Suprapubic skin (tissue), 4 donors: ENCODE measurements around the gene CRB2. TPM values are rescaled to one million over a fixed set of nuclear protein-coding genes. Genes with fewer than 3 reads are reported as not detected.

Source experiments
- DNase-seq, 2 donors: peaks; one replicate each; pipeline ENCODE4 v3.0.0-alpha.2; 2019; ENCODE audit warnings: low spot score in 2 of 2
- H3K27ac ChIP-seq: fragments of 200-600 bp; sonication (generic); one replicate; pipeline ENCODE4 v1.5.1; 2019
- H3K27me3 ChIP-seq: fragments of 200-600 bp; sonication (generic); one replicate; pipeline ENCODE4 v1.5.1; 2019
- H3K36me3 ChIP-seq: fragments of 200-600 bp; sonication (generic); one replicate; pipeline ENCODE4 v1.5.1; 2019
- H3K4me1 ChIP-seq: fragments of 200-600 bp; sonication (generic); one replicate; pipeline ENCODE4 v1.5.1; 2019
- H3K4me3 ChIP-seq: fragments of 200-600 bp; sonication (generic); one replicate; pipeline ENCODE4 v1.5.1; 2019; ENCODE audit warnings: mild to moderate bottlenecking
- H3K9me3 ChIP-seq: fragments of 200-600 bp; sonication (generic); one replicate; pipeline ENCODE4 v1.5.1; 2019
- EP300 ChIP-seq: sonication (generic); formaldehyde crosslinking; IDR thresholded peaks from one replicate; pipeline ENCODE4 v1.6.1; 2017; ENCODE audit warnings: antibody characterized with exemption
- POLR2A ChIP-seq, 2 donors: fragments of 450-650 bp; IDR thresholded peaks; one replicate each; pipeline ENCODE4 v1.6.1; 2017; ENCODE audit warnings: antibody characterized with exemption in 2 of 2, mild to moderate bottlenecking in 2 of 2, moderate library complexity in 2 of 2
- POLR2AphosphoS5 ChIP-seq, 3 donors: sonication (generic); formaldehyde crosslinking; IDR thresholded peaks; one replicate each; pipeline ENCODE4 v1.6.1; 2017; ENCODE audit warnings: antibody characterized with exemption in 3 of 3
- WGBS: methylation state at CpG from one replicate; pipeline ENCODE4 v1.1.5; 2018; 5-methylcytosine and 5-hydroxymethylcytosine counted together
- total RNA-seq, 4 donors: library from RNA; depleted of rRNA; stranded (reverse); fragments of >200 nt; gene quantifications; one replicate each; pipeline ENCODE4 v1.1.0, GENCODE V29; 2016
- TF ChIP-seq, protein P1 (sequence below), 2 donors: fragments of 200-600 bp in 1 of 2; fragments of 450-650 bp in 1 of 2; sonication (generic) in 1 of 2; IDR thresholded peaks; one replicate each; pipeline ENCODE4 v1.5.1; 2016 to 2019; ENCODE audit warnings: antibody characterized with exemption in 2 of 2, mild to moderate bottlenecking in 1 of 2, moderate library complexity in 1 of 2

The CRB2 gene
- total RNA-seq, 4 donors from 2014 or later = not detected

DNA sequence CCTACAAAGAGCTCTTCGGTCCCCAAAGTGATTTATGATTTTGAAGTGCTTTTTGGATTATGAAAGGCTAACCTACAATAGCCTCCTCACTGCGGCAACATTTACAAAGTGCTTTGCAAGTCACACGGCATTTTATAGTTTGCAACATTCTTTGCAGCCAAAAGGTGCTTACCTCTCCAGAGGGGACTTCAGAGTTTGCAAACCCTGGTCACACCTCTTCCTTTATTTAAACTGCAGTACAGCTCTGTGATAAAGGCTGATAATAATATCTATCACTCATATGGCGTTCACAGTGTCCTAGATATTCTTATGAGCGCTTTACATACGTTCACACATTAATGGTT is 20.0 kb upstream of the CRB2 start:
- TF ChIP-seq, protein P1, sequence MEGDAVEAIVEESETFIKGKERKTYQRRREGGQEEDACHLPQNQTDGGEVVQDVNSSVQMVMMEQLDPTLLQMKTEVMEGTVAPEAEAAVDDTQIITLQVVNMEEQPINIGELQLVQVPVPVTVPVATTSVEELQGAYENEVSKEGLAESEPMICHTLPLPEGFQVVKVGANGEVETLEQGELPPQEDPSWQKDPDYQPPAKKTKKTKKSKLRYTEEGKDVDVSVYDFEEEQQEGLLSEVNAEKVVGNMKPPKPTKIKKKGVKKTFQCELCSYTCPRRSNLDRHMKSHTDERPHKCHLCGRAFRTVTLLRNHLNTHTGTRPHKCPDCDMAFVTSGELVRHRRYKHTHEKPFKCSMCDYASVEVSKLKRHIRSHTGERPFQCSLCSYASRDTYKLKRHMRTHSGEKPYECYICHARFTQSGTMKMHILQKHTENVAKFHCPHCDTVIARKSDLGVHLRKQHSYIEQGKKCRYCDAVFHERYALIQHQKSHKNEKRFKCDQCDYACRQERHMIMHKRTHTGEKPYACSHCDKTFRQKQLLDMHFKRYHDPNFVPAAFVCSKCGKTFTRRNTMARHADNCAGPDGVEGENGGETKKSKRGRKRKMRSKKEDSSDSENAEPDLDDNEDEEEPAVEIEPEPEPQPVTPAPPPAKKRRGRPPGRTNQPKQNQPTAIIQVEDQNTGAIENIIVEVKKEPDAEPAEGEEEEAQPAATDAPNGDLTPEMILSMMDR (IDR thresholded peaks at IDR 0.05) = no peak
- TF ChIP-seq EP300 (no peak), POLR2AphosphoS5 (IDR thresholded peaks at IDR 0.05) (no peak), POLR2A (IDR thresholded peaks at IDR 0.05) (no peak)
- DNase-seq = no peak
- no peaks in the 10 kb centered on the region for H3K9me3 ChIP-seq
- 58% methylated on average over 6 of the region's 6 CpGs for WGBS
- no peaks in the 10 kb centered on the region for H3K27me3 ChIP-seq
- no peaks in the 10 kb centered on the region for H3K36me3 ChIP-seq
- H3K27ac ChIP-seq = no peak overlapping the region
- H3K4me3 ChIP-seq = no peak overlapping the region
- peaks cover 22% of the 10 kb centered on the region for H3K4me1 ChIP-seq

DNA sequence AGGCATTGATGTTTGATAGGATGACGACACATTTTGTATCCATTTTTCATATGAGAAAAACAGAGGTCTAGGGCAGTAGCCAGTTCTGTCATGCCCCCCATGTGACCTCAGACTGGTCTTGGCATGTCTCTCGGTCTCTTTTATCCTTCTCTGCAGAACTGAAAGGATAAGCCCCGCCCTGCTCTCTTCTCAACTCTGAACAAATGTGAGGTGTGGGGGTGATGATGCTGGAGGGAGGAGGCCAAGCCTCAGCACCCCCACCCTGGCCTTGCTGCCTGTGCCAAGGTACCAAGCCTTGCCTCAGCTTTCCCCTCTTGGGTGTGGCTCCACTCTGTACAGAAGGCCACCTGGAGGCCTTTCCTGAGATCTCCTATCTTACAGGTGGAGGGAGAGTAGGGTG is 19.5 kb upstream of the CRB2 start:
- Histone ChIP-seq H3K4me3 (no peak overlapping the region), H3K36me3 (no peaks in the 10 kb centered on the region), H3K27ac (no peak overlapping the region), H3K9me3 (no peaks in the 10 kb centered on the region), H3K27me3 (no peaks in the 10 kb centered on the region), H3K4me1 (peaks cover 22% of the 10 kb centered on the region)
- no peak for DNase-seq
- TF ChIP-seq EP300 (no peak), POLR2AphosphoS5 (IDR thresholded peaks at IDR 0.05) (no peak)
- 62% methylated on average over 3 of the region's 3 CpGs for WGBS

GRCh38 chr9:123336959-123337358 is 19.0 kb upstream of the CRB2 start:
- TF ChIP-seq EP300 (no peak), POLR2AphosphoS5 (IDR thresholded peaks at IDR 0.05) (no peak), POLR2A (IDR thresholded peaks at IDR 0.05) (no peak)
- TF ChIP-seq, protein P1 (IDR thresholded peaks at IDR 0.05) = no peak
- peaks cover 22% of the 10 kb centered on the region for H3K4me1 ChIP-seq
- no peak for DNase-seq
- H3K36me3 ChIP-seq = no peaks in the 10 kb centered on the region
- no peak overlapping the region for H3K4me3 ChIP-seq
- no peak overlapping the region for H3K27ac ChIP-seq
- no peaks in the 10 kb centered on the region for H3K27me3 ChIP-seq
- H3K9me3 ChIP-seq = no peaks in the 10 kb centered on the region

DNA sequence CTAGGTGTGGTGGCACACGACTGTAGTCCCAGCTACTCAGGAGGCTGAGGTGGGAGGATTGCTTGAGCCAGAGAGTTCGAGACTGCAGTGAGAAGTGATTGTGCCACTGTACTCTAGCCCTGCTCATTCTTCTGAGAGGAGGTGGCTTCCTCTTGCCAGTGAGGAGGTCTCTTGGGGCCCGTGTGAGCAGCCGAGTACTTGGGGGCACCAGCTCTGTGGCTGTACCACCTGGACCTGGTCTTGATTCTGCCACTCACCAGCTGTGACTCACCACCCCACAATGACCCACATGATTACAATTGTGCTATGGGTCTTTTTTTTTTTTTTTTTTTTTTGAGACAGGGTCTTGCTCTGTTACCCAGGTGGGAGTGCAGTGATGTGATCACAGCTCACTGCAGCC is 18.0 kb upstream of the CRB2 start:
- no peaks in the 10 kb centered on the region for H3K36me3 ChIP-seq
- no peak overlapping the region for H3K27ac ChIP-seq
- TF ChIP-seq POLR2AphosphoS5 (IDR thresholded peaks at IDR 0.05) = no peak
- no peak for TF ChIP-seq EP300
- TF ChIP-seq, protein P1 (IDR thresholded peaks at IDR 0.05) = no peak
- no peak for TF ChIP-seq POLR2A (IDR thresholded peaks at IDR 0.05)
- H3K27me3 ChIP-seq = no peaks in the 10 kb centered on the region
- H3K9me3 ChIP-seq = no peaks in the 10 kb centered on the region
- H3K4me3 ChIP-seq = no peak overlapping the region
- H3K4me1 ChIP-seq = peaks cover 20% of the 10 kb centered on the region
- DNase-seq = no peak
- 61% methylated on average over 3 of the region's 4 CpGs for WGBS

GRCh38 chr9:123338710-123339665 is 17.0 kb upstream of the CRB2 start:
- Histone ChIP-seq H3K27ac (no peak overlapping the region), H3K4me1 (peaks cover 25% of the 10 kb centered on the region), H3K9me3 (no peaks in the 10 kb centered on the region), H3K27me3 (no peaks in the 10 kb centered on the region), H3K4me3 (peak overlapping the region; percentile 6), H3K36me3 (no peaks in the 10 kb centered on the region)
- WGBS = 75% methylated on average over 32 of the region's 35 CpGs
- TF ChIP-seq POLR2A (IDR thresholded peaks at IDR 0.05) (no peak), EP300 (no peak), POLR2AphosphoS5 (IDR thresholded peaks at IDR 0.05) (no peak)
- TF ChIP-seq, protein P1 (IDR thresholded peaks at IDR 0.05) = no peak
- DNase-seq = no peak
